GM19099 (cell line): ENCODE measurements around the gene ANKS1B.

ENCODE experiments used
- POLR2A ChIP-seq: IDR thresholded peaks from 3 replicates; pipeline ENCODE4 v1.6.1; 2011; ENCODE audit warnings: low read depth; ENCODE audit not compliant: insufficient read length; ENCODE audit errors: extremely low read depth

Gene ANKS1B

DNA sequence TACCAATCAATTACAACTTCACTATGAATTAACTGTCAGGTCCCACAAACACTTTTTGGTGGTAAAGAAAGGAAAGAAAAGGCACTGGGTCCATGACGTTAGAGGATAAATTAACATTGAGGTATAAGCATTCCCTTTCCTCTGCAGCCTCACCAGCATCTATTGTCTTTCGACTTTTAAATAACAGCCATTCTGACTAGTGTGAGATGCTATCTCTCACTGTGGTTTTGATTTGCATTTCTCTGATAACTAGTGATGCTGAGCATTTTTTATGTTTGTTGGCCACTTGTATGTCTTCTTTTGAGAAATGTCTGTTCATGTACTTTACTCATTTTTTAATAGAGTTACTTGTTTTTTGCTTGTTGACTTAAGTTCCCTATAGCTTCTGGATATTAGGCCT lies 9.4 kb downstream of the ANKS1B start:
- no peak for TF ChIP-seq POLR2A

DNA sequence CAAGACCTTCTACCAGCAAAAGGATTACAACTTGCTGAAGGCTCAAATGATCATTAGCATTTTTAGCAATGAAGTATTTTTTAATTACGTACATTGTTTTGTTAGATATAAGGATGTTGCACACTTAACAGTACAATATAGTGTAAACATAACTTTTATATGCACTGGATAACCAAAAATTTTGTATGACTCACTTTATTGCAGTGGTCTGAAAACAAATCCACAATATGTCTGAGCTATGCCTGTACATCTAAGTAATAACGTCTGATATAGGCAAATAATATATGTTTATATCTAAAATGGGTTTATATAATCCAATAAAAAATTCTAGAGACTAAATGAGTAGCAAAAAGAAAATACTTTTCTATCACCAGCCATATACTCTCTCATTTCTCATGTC lies 10.6 kb downstream of the ANKS1B start:
- no peak for TF ChIP-seq POLR2A

DNA sequence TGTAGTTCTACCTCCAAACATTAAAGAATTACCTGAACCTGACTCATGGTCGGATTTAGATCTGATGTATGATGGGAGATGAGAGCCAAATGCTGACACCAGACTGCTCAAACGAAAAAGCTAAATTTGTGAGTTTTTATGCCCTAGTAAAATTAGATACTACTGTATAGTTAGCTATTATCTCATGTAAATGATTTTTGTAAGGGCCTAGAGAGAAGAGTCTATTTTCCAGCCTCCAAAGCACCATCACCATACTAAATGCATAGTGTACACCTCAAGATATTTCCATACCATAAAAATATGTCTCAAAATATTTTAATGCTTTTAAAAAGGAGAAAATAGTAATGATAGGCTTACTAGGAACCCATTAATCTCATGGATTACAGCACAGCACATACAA lies 18.3 kb downstream of the ANKS1B start:
- TF ChIP-seq POLR2A, result no peak

DNA sequence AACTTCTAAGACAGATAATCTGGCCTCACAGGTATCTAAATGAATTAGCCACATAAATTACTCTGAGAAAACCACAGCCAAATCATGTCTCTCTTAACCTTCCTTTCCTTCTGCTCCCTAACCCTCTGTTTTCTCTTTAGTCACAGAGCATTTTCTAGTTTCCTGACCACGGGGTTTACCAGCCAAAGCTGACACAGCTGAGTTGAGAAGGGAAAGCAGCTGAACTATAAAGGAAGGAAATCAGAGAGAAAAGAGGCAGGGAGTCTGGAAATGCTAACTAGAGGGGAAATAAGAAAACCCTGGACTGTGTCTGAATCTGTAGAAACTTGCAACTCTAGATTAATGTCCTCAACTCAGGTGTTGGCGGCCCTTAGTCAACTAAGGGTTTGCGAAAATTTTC lies 24.4 kb downstream of the ANKS1B start:
- TF ChIP-seq POLR2A, result no peak

DNA sequence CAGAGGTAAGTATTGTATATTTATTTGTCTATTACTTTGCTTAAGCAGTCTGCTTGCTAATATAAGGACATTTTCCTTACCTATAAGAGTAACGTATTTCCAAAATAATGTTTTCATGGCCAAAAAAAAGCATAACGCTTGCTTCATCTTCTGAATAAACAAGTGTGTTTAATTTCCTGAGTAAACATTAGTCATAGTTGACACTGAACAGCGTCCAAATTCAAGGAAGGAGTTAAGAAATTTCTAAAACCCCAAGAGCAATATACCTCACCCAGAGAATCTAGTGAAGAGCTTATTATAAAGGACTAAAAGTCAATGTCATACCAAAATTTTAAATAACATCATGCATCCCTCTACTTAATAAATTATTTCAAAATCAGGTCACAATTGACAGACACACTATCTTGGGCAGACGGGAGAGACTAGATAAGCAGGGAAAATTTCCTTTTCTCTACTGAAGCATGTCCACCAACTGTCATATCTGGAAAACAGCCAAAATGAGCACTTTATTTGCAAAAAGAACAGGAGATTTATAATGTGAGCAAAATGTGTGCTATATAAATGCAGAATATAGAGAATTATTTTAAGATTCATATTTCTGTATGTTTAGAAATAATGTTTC lies 25.1 kb downstream of the ANKS1B start:
- TF ChIP-seq POLR2A, result no peak

DNA sequence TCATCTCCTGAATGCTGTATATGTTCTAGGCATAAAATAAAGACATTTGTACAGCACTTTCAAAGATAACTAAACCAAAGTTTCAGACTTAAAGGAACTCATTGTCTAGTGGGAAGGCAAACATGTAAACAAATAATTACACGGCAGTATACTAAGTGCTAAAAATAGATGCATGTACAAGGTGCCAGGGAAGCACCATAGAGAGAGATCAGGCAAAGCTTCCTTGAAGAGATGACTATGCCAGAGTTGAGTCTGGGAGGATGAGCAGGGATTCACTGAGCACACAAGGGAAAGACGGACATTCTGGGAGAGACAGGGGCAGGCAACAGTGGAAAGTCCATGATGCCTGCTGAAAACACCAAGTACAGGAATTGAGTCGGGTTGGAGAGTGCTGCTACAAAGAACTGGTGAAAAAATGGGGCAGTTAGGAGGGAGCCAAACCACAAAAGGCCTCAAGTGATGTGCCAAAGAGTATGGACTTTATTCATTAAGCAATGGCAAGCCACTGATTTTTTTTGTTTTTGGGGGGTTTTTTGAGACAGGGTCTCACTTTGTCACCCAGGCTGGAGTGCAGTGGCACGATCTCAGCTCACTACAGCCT lies 26.8 kb downstream of the ANKS1B start:
- no peak for TF ChIP-seq POLR2A

DNA sequence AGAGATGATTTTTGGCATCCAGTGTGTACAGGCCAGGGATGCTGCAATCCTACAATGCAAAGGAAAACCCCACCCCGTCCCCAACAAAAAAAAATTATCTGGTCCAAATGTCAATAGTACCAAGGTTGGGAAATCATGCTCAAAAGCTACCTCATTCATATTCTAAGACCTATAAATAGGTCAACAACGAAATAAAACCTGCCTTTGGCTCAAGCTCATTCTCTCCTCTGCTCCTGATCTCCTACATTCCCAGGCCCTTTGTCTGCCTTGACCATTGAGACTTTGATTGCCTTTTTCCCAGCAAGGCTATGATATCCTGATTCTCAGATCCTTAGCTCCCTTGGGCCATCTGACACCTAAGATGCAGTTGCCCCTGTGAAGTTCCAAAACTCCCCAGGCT lies 30.0 kb downstream of the ANKS1B start:
- no peak for TF ChIP-seq POLR2A

DNA sequence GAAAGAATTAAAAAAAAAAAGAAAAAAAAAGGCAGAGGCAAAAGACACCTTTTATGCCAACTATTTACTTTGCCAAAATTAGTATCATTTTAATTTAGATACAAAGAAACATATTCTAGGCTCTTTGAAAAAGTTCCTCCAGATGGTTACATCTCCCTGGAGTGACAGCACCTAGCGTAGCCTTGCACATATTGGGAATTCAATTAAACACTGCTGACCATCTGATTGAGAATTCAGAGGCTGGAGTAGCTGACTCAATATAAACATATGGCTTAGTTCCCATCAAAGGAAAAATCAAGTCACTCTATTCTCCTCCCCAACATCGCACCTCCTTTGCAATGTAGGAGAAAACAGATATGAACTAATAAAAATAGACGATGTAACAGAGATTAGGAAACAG lies 36.4 kb downstream of the ANKS1B start:
- no peak for TF ChIP-seq POLR2A

DNA sequence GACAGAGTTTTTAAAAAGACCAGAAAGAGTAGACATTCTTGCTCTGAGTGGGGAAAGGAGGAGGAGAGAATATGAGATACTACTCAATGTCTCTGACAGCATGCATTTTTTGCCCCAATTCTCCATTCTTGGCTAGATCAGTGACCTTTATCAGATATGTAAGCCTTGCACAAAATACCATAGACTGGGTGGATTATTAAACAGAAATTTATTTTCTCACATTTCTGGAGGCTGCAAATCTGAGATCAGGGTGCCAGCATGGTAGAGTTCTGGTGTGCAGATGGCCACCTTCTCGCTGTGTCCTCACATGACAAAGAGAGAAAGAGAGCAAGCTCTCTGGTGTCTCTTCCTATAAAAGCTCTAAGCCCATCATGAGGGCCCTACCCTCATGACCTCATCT lies 38.6 kb downstream of the ANKS1B start:
- no peak for TF ChIP-seq POLR2A

DNA sequence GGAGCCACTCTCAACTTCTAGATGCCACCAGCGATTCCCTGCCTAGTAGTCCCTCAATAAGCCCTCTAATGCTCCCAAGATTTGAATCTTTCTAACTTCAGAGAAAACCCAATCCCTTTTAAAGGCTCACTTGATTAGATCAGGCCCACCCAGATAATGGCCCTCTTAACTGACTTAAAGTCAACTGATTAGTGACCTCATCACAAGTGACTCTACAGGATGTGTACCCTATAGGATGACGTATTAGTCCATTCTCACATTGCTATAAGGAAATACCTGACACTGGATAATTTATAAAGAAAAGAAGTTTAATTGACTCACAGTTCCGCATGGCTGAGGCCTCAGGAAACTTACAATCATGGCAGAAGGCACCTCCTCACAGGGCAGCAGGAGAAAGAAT lies 49.1 kb downstream of the ANKS1B start:
- no peak for TF ChIP-seq POLR2A

DNA sequence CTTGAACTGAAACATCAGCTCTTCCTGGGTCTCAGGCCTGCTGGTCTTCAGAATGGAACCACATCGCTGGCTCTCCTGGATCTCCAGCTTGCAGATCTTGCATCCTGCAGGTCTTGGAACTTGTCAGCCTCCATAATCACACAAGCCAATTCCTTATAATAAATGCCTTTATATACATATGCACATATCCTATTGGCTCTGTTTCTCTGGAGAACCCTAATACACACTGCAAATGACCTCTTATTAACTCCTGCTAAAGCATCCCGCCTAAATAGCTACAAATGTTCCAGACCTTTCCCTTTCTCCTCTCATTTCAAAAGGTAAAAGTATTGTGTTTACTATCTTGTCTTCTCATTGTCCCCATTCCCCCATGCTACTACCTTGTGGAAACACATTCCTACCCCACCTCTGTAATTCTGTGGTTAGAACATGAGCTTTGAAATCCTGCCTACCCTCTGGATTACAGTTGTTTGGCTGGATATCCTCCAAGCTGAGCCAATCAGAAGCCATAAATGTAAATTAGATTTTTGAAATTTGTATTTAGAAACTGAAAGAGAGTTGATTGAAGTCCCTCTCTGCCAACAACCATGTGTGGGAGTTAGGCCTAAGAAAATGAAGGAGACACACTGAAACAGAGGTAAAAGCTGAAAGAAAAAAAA lies 58.1 kb downstream of the ANKS1B start:
- TF ChIP-seq POLR2A, result no peak

DNA sequence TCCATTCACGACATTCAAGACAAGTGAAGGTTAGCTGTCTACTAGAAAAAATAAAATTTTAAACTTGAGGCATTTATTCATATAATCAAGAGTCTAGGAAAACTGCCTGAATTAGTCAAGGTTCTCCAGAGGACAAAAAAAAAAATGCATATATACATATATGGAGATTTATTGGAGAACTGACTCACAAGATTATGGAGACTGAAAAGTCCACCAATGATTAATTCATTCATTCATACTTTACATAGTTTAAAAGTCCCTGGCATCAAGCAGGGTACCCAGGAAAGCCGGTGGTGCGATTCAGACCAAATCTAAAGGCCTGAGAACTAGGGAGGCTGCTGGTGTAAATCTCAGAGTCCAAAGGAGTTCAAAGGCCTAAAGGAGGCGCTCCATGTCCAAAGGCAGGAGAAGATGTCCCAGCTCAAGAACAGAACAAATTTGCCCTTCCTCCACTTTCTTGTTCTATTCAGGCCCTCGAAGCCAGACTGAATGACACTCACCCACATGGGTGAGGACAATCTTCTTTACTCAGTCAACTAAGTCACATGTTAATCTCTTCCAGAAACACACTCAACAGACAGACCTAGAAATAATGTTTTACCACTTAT lies 64.3 kb downstream of the ANKS1B start:
- TF ChIP-seq POLR2A, result no peak

DNA sequence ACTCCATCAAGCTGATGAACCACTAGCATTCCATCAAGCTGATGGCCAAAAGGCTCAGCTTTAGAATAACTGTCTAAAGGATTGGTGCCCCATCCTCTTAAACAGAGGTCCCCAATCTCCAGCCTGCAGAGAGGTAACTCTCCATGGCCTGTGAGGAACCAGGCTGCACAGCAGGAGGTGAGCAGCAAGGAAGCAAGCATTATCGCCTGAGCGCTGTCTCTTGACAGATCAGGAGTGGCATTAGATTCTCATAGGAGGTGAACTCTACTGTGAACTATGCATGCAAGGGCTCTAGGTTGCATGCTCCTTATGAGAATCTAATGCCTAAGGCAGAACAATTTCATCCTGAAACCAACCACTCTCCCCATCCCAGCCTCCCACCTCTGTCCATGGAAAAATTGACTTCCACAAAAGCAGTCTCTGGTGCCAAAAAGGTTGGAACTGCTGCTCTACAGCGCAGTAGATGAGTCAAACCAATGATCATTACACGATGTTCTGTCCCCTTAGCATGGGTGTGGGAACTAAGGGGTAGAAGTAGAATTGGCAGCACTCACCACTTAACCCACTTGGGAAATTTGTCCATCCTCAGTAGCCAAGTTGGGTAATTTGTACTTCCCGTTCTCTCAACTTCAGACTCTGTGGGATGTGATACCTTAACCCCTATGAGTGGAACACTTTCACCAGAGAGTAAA lies 66.9 kb downstream of the ANKS1B start:
- TF ChIP-seq POLR2A, result no peak

DNA sequence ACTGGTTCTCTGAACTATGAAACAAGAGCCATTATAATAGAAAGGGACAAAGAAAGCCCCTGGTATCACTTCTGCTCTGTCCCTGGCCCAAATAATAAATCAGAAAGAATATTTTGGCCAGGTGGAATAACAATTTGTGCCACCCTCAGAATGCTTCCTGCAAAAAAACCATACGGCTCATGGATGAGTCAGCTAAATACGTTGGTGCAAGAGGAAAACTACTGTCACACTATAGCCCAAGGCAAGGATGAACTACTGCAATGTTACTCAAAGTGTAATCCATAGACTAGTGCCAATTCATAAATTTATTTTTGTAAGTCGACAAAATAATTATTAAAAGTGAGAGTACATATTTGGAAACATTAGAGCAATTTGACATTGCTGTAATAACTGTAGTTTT lies 68.2 kb downstream of the ANKS1B start:
- TF ChIP-seq POLR2A, result no peak

DNA sequence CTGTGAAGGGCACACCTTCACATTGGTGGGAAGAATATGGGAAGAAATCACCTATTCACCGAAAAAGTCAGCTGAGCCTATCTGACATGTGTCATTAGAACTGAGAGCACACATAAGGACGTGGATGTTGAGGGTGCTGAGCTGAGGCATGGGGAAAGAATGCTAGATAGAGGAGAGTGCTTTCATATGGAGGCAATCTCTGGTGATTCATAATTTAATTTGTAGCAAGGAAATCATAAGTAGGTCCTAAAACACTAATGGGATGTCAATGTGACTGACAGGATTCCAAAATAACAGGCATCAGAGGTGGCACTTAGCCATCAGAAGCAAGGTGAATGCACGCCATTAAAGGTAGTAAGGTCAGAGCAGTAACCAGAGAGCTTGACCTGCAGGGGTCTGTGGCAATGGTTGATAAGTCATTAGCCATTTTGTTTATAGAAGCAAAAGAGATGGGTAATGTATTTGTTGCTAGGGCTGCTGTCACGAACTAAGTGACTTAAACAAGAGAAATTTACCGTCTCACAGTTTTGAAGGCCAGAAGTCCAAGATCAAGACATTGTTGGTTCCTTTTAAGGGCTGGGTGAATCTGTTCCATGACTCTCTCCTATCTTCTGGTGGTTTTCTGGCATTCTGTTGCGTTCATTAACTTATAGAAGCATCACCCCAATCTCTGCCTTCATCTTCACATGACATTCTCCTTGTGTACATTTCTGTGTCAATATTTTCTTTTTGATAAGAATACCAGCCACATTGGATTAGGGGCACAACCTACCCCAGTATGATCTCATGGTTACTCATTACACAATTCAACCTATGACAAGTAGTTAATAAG lies 69.3 kb downstream of the ANKS1B start:
- TF ChIP-seq POLR2A, result no peak
